ENCODE results near the gene TST. TPM values are rescaled to one million over a fixed set of nuclear protein-coding genes. Genes with fewer than 3 reads are reported as not detected.

Gene TST
- total and polyA plus RNA-seq, 9 of the 15 experiments (the other 6 are each of a cell fraction or from before 2014, with no cell fraction given), result 1.4 to 26.9 (median 12.4) TPM

- TF ChIP-seq RBM25 (IDR thresholded peaks at IDR 0.05; ENCODE audit: low read depth, low read length, severe bottlenecking) (no peak), POLR2AphosphoS5 (IDR thresholded peaks at IDR 0.05; ENCODE audit: control insufficient read depth, insufficient read depth, low read depth, low read length) (peak; percentile 76), ZNF77 (CRISPR knock-in tag; IDR thresholded peaks at IDR 0.05) (no peak), TCF7L2 (IDR thresholded peaks at IDR 0.05; ENCODE audit: low read depth, low read length) (no peak), EGR1 (conservative IDR thresholded peaks at IDR 0.05) (no peak), ZNF785 (CRISPR knock-in tag; IDR thresholded peaks at IDR 0.05) (no peak), MYNN (IDR thresholded peaks at IDR 0.05) (no peak), MYNN (CRISPR knock-in tag; IDR thresholded peaks at IDR 0.05) (no peak), PHB2 (IDR thresholded peaks at IDR 0.05; ENCODE audit: low read depth) (0 out of 2 replicates have a peak, but pooled peaks have one; percentile 43), PHTF2 (CRISPR knock-in tag; IDR thresholded peaks at IDR 0.05) (no peak), HMGN3 (IDR thresholded peaks at IDR 0.05; ENCODE audit: borderline replicate concordance, extremely low read depth, insufficient read length, low read depth, low read length) (no peak), ETV5 (CRISPR knock-in tag; IDR thresholded peaks at IDR 0.05; ENCODE audit: low read depth) (no peak)
- TF ChIP-seq, protein P1, sequence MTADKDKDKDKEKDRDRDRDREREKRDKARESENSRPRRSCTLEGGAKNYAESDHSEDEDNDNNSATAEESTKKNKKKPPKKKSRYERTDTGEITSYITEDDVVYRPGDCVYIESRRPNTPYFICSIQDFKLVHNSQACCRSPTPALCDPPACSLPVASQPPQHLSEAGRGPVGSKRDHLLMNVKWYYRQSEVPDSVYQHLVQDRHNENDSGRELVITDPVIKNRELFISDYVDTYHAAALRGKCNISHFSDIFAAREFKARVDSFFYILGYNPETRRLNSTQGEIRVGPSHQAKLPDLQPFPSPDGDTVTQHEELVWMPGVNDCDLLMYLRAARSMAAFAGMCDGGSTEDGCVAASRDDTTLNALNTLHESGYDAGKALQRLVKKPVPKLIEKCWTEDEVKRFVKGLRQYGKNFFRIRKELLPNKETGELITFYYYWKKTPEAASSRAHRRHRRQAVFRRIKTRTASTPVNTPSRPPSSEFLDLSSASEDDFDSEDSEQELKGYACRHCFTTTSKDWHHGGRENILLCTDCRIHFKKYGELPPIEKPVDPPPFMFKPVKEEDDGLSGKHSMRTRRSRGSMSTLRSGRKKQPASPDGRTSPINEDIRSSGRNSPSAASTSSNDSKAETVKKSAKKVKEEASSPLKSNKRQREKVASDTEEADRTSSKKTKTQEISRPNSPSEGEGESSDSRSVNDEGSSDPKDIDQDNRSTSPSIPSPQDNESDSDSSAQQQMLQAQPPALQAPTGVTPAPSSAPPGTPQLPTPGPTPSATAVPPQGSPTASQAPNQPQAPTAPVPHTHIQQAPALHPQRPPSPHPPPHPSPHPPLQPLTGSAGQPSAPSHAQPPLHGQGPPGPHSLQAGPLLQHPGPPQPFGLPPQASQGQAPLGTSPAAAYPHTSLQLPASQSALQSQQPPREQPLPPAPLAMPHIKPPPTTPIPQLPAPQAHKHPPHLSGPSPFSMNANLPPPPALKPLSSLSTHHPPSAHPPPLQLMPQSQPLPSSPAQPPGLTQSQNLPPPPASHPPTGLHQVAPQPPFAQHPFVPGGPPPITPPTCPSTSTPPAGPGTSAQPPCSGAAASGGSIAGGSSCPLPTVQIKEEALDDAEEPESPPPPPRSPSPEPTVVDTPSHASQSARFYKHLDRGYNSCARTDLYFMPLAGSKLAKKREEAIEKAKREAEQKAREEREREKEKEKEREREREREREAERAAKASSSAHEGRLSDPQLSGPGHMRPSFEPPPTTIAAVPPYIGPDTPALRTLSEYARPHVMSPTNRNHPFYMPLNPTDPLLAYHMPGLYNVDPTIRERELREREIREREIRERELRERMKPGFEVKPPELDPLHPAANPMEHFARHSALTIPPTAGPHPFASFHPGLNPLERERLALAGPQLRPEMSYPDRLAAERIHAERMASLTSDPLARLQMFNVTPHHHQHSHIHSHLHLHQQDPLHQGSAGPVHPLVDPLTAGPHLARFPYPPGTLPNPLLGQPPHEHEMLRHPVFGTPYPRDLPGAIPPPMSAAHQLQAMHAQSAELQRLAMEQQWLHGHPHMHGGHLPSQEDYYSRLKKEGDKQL (CRISPR knock-in tag; IDR thresholded peaks at IDR 0.05; ENCODE audit: borderline replicate concordance), result no peak
- TF ChIP-seq, protein P2, sequence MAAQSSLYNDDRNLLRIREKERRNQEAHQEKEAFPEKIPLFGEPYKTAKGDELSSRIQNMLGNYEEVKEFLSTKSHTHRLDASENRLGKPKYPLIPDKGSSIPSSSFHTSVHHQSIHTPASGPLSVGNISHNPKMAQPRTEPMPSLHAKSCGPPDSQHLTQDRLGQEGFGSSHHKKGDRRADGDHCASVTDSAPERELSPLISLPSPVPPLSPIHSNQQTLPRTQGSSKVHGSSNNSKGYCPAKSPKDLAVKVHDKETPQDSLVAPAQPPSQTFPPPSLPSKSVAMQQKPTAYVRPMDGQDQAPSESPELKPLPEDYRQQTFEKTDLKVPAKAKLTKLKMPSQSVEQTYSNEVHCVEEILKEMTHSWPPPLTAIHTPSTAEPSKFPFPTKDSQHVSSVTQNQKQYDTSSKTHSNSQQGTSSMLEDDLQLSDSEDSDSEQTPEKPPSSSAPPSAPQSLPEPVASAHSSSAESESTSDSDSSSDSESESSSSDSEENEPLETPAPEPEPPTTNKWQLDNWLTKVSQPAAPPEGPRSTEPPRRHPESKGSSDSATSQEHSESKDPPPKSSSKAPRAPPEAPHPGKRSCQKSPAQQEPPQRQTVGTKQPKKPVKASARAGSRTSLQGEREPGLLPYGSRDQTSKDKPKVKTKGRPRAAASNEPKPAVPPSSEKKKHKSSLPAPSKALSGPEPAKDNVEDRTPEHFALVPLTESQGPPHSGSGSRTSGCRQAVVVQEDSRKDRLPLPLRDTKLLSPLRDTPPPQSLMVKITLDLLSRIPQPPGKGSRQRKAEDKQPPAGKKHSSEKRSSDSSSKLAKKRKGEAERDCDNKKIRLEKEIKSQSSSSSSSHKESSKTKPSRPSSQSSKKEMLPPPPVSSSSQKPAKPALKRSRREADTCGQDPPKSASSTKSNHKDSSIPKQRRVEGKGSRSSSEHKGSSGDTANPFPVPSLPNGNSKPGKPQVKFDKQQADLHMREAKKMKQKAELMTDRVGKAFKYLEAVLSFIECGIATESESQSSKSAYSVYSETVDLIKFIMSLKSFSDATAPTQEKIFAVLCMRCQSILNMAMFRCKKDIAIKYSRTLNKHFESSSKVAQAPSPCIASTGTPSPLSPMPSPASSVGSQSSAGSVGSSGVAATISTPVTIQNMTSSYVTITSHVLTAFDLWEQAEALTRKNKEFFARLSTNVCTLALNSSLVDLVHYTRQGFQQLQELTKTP (IDR thresholded peaks at IDR 0.05; ENCODE audit: low read depth in 1 of 2, partially characterized antibody in 2 of 2), result no peak
- TF ChIP-seq, protein P3, sequence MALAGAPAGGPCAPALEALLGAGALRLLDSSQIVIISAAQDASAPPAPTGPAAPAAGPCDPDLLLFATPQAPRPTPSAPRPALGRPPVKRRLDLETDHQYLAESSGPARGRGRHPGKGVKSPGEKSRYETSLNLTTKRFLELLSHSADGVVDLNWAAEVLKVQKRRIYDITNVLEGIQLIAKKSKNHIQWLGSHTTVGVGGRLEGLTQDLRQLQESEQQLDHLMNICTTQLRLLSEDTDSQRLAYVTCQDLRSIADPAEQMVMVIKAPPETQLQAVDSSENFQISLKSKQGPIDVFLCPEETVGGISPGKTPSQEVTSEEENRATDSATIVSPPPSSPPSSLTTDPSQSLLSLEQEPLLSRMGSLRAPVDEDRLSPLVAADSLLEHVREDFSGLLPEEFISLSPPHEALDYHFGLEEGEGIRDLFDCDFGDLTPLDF (CRISPR knock-in tag; IDR thresholded peaks at IDR 0.05), result no peak
- TF ChIP-seq, protein P4, sequence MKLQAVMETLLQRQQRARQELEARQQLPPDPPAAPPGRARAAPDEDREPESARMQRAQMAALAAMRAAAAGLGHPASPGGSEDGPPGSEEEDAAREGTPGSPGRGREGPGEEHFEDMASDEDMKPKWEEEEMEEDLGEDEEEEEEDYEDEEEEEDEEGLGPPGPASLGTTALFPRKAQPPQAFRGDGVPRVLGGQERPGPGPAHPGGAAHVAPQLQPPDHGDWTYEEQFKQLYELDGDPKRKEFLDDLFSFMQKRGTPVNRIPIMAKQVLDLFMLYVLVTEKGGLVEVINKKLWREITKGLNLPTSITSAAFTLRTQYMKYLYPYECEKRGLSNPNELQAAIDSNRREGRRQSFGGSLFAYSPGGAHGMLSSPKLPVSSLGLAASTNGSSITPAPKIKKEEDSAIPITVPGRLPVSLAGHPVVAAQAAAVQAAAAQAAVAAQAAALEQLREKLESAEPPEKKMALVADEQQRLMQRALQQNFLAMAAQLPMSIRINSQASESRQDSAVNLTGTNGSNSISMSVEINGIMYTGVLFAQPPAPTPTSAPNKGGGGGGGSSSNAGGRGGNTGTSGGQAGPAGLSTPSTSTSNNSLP (IDR thresholded peaks at IDR 0.05; ENCODE audit: borderline replicate concordance, low read depth, low read length), result no peak
These were observed 37.1 kb downstream of the TST start (continued) for GRCh38 chr22:36982136-36982535.

All from K562 (cell line).